RPMI7951 (cell line): ENCODE results near the gene MEIS1. TPM values are rescaled to one million over a fixed set of nuclear protein-coding genes. Genes with fewer than 3 reads are reported as not detected.

Experiments
- DNase-seq: peaks from one replicate; pipeline ENCODE4 v3.0.0-alpha.2; 2012; ENCODE audit warnings: low read depth
- total RNA-seq: library from RNA; depleted of rRNA; stranded (reverse); fragments of >200 nt; shearing (Covaris generic); gene quantifications from 2 replicates; pipeline ENCODE4 v1.2.3, GENCODE V29; 2014

Gene MEIS1
- total RNA-seq, 1 experiment from 2014 or later: 6.2 TPM

DNA sequence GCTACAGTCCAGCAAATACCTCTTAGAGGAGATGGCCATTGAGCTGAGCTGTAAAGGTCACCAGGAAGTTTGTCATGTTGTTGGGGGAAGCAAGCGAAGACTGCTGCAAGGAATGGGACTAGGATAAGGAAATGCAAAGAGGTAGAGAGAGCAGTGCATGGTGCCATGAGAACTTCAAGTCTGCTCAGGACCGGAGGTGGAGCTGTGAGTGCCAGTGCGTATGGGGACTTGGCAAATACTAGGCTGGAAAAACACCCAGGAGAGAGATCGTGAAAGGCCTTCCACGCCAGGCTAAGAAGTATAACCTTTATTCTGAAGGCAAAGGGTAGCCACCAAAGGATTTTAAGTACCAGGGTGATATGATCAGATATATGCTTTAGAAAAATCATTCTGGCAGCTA lies 71.3 kb downstream of the MEIS1 start:
- DNase-seq: no peak

DNA sequence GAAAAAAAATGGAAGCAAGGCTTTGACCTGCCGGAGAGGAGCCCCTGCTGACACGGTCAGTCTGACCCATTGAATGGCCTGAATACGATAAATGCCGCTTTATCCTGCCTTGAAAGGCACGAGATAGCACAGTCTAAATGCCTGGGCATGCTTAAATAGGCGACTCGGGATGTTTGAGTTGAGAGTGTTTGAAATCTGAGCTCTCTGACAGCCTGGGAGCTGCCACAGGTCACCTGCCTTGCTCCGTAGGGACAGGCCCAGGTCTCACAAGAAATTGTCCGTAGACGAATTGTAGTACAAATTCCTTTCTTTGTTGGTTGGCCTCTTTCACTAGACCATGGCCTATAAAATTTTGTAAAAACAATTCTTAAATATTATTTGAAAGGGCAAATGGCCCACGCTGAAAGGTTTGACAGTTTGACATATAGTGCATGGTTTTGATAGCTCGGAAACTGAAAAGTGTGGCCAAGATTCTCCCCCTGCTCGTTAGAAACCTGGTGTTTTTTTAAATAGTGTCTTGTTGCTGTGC lies 72.8 kb downstream of the MEIS1 start:
- no peak for DNase-seq

- DNase-seq: no peak
Observed at GRCh38 chr2:66508484-66509071, 73.7 kb downstream of the MEIS1 start.

DNA sequence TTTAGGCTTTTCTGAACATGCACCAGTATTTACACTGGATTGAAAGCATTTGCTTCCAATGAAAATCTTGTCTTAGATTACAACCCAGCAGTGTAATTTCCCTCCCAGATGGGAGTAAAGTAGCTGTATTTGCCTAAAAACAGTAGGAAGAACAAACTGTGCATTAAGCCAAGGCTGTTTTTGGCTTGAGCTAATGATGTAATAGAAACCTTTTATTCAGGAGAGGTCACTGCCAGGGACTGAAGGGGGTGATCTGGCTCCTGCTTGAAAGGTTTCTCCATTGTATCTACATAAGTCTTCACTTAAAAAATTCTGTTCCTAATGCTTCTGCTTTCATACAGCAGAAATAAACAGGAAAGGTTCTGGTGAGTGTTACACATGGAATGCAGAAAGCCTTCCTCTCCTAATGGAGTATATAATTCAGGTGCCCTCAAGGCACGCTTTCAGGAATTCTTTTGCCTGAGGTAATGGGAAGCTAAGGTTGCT lies 74.4 kb downstream of the MEIS1 start:
- DNase-seq: no peak

- no peak for DNase-seq
Observed at GRCh38 chr2:66512626-66513025, 77.7 kb downstream of the MEIS1 start.

DNA sequence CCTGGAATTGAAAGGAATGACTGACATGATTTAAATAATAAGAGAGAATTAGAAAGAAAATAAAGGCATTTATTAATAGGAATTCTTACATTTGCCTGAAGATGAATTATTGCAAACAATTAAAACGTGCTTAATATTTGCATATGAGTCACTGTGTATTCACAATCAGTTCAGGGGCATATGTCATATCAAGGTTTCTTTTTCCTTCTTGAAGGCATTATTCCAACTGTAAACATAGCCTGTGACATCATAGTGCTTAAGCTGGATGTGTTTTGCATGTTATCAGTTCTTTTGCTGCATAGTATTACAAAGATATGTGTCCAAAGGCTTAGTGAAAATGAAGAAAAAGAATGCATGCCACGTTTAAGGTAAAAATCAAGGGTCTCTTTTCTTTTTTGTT lies 80.8 kb downstream of the MEIS1 start:
- no peak for DNase-seq

DNA sequence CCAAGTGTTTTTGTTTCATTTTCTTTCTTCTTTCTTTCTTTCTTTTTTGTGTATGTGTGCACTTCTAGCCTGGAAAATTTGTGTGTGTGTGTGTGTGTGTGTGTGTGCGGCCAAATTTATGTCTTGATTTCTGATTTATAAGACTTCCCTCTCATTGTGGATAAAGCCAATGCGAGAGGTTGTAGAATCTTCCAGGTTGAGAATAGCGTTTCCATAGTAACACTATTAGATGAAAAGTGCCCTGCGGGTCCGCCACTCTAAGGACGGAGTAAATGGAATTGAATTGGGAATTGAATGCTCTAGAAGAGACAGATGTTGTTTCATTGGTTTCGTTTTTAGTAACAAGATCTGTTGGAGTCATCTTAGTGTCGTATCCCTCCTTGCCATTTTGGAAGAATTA lies 81.6 kb downstream of the MEIS1 start:
- DNase-seq: no peak

DNA sequence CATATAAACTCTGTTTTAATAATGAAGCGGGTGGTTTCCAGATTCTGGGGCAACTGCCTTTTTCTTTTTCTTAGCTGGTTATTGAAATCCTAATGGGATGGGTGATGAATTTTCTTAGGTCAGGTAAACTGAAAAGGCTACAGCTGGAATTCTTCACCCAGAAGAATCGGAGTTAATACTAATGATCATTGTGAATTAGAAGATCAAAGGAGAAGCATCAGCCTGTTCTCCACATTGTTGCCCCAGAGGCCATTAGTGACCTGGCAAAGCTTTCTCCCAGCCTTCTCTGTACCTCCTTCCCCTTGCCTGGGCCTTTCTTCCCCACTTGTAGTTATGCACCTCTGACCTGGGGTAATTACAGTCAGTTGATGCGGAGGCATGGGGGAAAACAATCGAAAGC lies 82.8 kb downstream of the MEIS1 start:
- no peak for DNase-seq

GRCh38 chr2:66519264-66519843 lies 84.4 kb downstream of the MEIS1 start:
- DNase-seq: no peak

- no peak for DNase-seq
Observed at GRCh38 chr2:66521291-66521922, 86.5 kb downstream of the MEIS1 start.

GRCh38 chr2:66522611-66523376 lies 87.9 kb downstream of the MEIS1 start:
- DNase-seq: no peak

GRCh38 chr2:66523377-66523969 lies 88.5 kb downstream of the MEIS1 start:
- no peak for DNase-seq

GRCh38 chr2:66523990-66524389 lies 89.1 kb downstream of the MEIS1 start:
- no peak for DNase-seq

DNA sequence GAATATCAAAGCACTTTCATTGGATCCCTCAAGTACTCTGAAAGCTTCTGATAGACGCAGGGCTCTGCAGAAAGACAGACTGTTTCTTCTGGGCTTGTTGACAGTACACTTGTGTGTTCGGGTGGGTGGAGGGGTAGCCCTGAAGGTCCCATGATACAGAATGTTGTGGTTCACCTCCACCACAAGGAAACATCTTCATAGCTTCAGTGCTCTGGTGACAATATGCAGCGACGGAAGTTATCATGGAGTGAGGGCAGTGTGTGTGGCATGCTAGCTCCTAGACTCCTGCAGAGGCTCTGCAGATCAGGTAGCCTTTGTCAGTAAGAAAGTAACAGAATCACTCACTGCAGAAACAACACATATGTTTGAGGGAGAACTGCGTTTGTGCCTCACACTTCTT lies 90.7 kb downstream of the MEIS1 start:
- DNase-seq: no peak

GRCh38 chr2:66526180-66526579 lies 91.3 kb downstream of the MEIS1 start:
- DNase-seq: no peak

DNA sequence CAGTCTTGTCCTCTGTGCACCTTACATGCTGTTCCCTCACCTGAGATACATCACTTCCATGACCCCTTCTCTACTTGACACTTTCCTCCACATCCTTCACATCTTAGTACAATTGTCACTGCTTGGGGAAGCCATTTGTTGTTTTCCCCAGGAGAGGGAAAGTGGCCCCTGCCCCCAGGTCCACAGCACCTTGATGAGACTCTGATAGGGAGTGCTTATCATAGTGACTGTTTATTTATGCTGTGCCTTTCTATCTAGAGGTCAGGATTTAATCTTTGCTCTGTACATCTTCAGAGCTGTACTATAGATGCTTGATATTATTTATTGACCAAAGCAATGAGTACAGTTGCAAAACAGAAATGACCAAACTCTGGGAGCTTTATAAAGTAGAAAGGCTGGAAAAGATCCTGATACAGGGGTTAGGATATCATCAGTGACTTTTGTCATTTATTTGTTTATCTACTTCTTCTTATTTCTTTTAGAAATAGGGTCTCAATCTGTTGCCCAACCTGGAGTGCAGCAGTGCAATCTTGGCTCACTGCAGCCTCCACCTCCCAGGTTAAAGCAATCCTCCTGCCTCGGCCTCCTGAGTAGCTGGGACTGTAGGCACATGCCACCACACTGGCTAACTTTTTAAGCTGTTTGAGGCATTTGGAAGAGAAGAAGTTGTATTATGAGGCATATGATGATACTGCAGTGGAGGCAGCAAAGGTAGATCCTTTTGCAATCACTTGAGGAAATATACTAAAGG lies 94.2 kb downstream of the MEIS1 start:
- no peak for DNase-seq

- no peak for DNase-seq
Observed at GRCh38 chr2:66530651-66531050, 95.7 kb downstream of the MEIS1 start.

DNA sequence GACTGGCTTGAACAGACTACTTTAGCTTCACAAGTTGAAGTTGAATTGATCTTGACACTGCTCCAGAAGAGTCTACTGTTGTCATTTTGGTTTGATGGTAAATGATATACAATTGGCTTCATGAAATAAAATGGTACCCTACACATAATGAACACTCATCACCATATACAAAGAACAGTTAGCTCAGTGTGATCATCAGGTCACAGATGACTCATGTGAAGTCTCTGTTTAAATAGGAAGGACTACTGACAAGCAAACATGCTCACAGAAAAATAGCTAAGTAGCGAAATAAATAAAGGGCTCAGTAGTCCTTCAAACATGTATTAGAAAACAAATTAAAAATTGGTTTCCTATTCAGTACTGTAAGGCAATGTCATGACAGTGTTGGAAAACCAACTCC lies 96.2 kb downstream of the MEIS1 start:
- no peak for DNase-seq

- DNase-seq: no peak
Observed at GRCh38 chr2:66531567-66531966, 96.6 kb downstream of the MEIS1 start.

DNA sequence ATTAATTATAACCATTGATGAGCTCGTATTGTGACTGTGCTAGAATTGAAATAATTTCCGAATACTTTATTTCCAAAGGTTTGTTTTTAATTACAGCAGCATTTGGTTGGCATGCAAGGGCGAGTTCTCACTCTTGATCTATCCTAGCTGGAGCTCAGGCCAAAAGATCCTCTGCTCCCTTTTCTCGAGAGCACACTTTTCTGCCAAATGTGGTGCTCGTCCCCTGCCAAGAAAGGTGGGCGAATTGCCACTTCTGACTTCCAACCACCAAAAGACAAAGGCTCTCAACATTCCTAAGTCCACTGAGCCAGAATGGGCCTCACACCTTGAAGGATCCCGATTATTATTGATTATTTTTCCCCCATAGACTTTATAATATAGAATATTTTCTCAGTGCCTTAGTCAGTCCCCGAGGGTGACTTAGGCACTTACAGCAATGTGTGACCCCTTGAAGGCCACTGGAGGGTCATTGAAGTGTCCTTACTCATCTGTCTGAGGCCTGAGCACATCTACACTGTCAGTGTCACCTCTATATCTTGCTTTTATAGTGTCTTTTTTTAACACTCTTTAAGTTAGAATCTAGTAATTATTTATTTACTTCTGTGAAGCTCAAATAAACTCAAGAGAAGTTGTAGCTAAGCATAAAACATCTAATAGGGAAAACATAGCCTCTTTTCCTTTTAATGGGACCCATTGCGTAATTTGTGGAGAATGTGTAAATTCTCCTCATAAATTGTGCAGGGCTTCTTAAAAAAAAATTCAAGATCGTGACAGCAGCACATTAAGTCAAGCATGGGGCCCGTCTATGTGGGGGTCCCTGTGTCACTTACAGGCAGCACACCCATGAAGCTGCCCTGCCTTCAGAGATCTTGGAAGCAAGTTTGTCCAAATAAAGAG lies 98.3 kb downstream of the MEIS1 start:
- DNase-seq: no peak
